GM18870 (cell line): Measurements from ENCODE around the gene LRRTM4.

ENCODE experiments used
- ATAC-seq: cut with Tn5 transposase; IDR thresholded peaks from one replicate; pipeline ENCODE4 v1.9.1; 2021; ENCODE audit warnings: moderate library complexity; ENCODE audit not compliant: unreplicated experiment

The LRRTM4 gene

DNA sequence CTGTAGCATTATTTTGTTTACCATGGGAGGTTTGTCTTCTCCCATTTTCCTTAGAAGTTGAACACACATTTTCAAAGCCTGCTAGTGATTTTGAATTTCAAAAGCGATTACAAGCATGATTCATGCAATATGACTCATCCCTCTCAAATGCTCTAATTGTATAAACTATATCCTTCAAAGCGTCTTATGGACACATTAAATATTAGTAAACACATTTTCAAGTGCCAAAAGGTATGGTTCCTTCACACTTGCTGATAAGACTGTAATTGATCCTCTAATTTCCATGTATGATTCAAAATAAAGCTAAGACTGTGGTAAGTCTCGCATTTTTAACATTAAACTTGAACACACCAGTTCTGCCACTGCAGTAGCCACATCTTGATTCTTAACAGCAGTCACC lies 512.9 kb downstream of the LRRTM4 start:
- no peak for ATAC-seq

DNA sequence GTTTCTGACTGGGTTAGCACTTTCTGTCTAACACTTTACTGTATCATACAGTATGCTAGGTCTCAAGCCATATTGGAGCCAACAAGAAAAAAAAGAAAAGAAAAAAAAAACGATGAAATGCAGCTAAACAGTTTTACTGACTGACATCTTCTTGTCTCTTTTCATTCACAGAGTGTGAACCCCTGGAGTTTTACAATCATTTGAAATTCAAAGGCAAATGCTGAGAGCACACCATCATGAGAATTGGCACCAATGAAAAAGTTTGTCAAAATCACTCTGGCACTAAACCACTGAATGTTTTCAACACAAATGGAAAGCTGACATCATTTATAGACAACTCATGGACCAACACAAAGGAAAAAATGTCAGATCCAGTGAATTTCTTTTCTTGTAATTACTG lies 513.3 kb downstream of the LRRTM4 start:
- ATAC-seq = no peak

DNA sequence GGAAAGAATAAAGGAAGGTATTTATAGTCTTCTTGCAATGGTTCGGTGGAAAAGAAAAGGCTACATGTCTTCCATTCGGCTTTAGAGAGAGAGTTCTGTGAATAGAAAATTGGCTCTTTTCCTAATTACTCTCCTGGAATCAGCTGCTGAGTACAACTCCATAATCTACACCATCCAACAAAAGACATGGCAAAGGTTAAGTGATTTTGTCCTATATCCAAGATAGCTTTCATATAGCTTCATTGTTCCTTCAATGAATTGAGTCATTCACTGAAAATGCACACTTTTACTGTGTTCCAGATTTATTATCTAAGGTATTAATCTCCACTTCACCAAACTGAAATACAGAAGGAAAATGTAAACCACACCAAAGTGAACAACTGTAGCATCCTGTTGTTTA lies 514.5 kb downstream of the LRRTM4 start:
- no peak for ATAC-seq

DNA sequence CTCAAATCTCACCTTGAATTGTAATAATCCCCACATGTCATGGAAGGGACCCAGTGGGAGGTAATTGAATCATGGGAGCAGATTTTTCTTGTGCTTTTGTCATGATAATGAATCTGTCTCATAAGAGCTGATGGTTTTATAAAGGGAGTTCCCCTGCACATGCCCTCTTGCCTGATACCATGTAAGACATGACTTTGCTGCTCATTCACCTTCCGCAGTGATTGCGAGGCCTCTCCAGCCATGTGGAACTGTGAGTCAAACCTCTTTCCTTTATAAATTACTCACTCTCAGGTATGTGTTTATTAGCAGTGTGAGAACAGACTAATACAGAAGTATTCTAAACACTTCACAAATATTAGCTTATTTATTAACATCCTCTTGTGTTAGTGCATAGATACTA lies 516.7 kb downstream of the LRRTM4 start:
- no peak for ATAC-seq

DNA sequence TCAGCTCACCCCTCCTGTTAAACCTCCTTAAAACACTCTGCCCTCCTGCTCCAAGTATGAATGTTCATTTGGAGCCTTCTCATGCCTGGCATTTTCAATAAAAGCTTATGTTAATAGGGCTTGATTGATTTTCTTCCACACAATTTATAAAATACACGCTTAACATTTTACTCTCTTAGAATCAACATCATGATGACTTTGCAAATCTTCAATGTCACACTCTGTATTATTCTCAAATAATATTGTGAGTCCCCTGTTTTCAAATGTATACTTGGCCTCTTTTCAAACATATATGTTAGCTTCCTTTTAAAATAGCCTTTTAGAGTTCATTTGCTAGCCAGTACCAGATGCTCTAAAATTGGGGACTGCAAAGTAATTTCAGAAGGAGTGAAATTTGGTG lies 520.3 kb downstream of the LRRTM4 start:
- no peak for ATAC-seq

DNA sequence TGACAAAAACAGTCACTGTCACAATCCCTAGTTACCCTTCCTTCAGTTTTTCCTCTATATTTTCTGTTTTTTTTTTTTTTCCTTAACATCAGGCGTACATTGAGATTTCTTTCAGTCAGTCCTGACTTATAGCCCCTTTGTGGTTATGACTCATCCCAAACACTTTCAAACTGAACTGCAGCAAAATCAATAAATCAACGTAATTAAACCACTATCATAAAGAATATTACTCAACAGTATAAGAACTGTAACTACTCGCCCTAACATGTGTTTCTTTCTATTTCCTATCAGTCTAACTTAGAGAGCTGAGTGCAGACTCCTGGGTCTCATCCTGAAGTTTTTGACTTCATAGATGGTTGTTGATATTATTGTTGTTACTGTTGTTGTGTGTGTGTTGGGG lies 523.5 kb downstream of the LRRTM4 start:
- no peak for ATAC-seq

DNA sequence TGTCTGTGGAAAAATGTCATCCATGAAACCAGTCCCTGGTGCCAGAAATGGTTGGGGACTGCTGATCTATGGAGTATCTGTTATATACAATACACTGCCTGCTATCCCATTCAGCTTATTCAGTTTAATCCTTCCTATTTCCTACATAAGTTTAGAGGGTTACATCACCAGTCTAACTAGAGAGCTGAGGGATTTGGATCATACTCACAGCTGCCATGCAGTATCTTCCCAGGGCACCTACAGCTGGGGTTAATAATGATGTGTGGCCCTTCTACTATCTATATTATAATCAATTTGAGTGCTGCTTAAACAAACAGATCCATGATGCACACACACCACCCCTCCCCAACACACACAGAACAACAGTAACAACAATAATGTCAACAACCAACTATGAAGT lies 524.0 kb downstream of the LRRTM4 start:
- ATAC-seq = no peak

DNA sequence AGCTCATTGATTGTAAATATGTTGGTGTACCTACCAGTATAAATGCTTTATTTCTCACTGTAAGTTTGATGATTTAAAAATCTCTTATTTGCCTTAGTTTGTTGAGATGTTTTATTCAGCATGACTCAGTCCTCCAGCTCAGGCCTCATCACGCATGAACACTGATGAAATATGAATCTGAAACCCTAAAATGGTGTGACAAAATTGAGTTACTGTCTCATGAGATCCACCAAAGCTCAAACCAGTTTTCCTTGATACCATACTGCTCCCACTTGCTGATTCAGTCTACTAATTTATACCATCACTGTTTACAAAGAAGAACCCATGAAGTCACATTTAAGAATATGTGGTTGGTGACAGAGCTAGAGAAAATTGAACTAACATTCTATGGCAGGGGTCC lies 524.9 kb downstream of the LRRTM4 start:
- no peak for ATAC-seq

DNA sequence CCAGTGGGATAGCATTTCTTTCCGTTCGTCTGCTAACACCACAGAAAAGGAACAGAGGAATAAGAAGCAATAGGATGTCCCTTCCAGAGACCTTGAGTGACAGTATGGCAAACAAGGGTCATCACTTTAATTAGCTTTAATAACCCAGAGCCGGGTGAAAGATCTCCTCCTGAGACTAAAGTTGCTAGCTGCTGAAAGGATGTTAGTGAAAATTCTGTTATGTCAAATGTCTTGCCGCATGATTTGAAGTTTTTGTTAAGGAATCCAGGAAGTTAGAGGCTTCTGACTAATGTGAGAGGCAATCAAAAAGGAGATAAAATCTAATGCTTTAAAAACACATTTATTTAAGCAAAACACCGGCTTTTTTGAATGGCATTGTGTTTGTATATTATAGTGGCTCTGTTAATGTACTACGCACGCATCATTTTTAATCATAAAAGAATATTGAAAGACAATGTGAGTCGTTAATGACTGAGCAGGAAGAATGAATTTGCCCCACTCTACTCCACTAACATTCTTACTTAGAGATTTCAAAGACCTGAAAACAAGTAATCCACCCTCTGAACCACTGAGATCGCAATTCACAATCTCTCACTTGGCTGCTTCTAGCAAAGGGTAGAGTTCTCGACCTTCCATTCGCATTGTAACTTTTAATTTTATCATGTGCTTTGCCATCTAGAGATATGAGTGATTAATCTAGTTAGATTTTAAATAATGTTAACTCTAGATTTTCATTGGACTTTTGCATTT lies 536.6 kb downstream of the LRRTM4 start:
- ATAC-seq = no peak

DNA sequence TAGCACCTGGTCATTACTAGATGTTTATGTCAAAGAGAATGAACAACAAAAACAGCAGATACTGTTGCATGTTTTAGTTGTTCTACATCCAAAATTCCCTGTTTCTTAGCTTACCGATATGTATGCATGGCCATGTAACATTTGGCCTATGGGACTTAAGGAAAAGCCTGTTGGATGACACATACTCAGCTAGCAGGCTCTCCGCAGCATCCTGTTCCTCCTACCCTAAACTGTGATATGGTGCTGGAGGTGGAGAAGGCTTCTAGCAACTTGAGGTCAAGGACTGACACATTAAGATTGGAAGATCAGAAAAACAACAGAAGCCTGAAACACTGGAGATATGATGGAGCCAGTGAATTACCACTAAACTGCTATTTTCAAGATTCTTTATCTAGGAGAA lies 537.8 kb downstream of the LRRTM4 start:
- no peak for ATAC-seq

DNA sequence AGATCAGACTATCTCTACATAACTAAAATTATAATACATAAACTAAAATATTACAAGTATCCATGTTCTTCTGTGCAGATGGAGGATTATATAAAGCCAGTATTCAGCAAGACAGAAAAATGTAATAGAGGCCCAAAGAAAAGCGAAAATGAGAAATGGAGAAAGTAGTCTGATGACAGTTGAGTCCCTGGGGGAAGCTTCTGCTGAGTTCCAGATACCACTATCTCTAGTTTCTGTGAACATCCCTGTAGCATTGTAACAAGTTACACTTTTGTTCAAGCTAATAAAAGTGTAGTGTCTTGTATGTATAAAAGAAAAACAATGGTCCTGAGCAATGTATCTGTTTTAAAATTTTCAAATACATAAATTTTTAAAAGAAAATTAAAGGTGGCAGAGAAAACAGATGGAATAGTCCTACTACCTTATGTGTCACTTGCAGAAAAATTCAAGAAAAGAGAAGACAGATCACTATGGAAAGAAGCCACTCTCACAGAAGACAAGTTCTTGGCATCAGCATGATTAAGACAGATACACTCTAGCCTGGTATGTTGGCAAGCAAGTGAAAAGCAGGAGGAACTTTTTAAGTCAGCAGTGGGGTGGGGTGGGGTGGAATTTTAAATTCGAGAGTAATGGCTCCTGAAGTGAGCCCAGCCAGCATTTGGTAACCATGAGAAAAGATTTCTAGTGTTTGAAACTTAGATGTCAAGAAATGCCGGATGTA lies 541.9 kb downstream of the LRRTM4 start:
- ATAC-seq = no peak

DNA sequence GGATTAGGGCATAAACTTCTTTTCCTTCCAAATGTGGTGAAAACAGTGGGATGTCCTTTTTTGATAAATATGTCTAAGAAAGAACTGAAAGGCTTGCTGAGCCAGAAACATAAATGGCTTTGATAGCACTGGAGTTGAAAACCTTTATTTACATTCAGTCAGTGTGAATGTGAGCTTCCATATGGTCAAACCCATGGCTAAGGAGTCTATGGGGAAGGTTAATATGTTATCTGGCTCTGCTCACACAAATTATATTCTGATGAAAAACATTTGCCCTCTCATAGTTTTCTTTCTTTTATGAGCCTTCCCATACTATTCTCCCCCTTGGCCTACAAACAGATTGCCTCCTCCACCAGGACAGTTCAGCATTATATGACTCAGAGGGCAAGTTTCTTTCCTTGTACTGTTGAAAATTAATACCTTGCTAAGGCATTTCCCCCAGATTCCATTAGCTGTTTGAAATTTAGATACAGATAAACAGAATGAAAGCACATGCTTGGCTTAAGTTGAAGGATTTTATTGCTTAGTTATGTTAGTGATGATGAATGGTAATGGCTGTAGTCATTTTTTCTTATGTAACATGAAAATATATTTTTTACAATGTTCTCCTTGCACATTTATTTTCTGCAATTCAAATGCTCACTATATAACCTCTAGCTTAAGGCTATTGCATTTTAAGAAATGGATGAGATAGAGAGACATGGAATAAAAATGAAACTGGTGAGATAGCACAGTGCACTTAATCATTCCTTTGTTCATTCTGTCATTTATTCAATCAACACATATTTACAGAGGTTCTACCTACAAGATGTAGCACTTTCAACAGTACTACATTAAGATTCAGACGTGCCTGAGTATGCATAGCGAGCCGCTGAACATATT lies 544.1 kb downstream of the LRRTM4 start:
- no peak for ATAC-seq

DNA sequence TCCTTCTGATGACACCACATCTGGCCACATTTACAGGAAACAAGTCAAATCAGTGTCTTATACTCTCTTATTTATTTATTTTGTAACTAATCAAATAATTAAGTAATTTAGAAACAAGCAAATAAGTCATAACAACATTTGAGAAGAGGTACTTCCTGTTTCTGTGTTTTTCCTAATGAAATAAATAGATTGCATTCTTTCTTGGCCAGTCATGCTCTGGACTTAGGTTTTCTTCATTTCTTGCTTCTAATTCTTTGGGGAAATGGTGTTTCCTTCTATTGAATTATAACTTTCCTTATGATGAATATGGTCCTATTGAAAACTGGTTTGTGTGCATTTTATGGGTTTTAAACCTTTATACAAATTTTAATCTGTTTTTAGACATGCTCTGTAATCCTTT lies 546.4 kb downstream of the LRRTM4 start:
- no peak for ATAC-seq

DNA sequence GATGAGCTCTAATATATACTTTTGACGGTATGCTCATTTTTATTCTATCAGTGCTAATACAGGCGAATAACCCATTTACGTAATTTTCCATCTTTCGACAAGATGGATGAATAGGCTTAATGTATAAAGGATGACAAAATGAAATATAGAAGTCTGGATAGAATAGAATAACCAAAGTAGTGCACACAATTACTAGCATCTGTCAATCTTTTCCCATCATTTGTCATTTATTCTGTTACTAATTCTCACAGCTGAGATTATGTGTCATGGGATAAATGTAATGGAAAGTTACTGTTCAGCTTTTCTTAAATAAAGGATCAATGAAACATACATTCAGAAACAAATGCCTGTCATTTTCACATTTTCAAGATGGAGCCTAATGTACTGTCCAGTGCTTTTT lies 548.6 kb downstream of the LRRTM4 start:
- no peak for ATAC-seq

DNA sequence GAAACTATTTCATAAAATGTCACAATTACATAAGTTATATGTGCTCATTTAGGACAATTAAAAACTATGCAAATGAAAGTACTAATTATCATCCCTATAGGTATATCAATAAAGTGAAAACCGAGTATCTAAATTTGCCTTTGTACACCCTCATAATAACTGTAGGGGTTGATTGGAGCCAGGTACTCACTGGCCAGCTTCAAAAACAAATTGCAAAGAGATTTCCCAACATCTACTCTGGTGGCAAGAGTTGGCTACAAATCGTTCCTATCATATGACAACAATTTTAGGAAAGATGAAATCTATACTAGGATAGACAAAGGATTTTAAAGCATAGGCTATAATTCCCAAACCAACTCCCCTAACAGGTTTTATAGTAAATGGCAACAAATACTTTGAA lies 556.4 kb downstream of the LRRTM4 start:
- no peak for ATAC-seq

DNA sequence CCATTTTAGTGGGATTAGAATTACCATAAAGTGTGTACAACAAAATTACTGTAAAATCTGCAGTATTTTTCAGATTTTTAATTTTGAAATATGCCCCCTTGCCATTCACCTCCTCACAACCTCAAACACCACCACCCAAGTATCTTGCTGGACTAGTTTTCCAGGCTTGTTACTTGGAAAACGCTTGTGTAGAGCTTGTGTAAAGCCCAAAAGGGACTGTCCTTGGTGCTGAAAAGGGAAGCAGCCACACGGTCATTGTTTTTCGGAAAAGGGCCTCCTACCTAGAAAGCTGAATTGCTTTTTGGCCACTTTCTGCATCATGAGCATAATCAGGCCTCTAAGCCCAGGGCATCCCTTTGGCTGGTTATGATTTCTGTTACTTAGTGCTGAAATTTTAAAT lies 563.4 kb downstream of the LRRTM4 start:
- ATAC-seq = no peak

DNA sequence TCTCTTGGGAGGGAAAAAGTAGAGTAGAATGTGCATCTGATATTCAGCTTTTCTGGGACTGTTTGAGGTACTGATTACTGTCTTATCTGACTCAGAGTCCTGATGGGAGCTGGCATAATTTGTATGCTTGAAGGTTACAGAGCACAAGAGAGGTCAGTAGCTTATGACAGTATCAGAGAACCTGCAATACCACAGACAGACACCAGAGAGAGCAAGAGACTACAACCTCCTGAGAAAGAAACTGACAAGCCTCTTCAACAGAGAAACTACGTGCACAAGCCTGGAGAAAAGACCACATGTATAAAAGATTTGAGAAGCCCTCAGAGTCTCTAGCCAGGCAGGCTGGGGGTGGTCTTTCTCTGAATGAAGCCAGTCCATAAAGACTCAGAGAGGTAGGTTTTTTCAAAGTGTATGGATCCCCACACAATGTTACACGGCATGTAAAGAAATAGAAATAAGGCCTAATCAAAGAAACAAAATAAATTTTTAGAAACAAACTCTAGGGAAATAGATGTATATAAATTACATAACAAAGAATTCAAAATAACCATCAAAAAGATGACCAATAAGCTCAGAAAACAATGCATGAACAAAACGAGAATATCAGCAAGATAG lies 568.3 kb downstream of the LRRTM4 start:
- peak; percentile 89 for ATAC-seq

DNA sequence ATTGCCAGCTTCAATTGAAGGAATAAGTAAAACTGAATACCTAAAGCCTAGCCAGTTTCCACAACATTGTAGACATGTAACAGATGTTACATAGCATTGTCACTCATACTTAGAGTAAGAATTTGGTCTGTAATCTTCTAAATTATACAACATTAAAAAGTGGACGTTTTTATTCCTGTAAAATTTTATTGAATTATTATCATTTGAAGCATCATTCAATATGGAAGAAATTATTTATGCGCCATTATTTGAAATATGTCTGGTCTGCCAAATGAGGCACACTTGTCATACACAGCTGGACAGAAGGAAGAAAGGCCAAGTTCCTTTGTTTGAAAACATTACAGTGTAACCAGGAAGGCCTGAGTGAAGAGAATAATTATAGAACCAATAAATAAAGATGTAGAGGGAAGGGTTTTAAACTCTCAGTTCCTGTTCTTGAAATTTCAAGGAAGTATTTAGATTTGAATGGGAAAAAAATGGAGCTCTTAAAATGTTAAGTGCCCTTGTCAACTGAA lies 575.5 kb downstream of the LRRTM4 start:
- ATAC-seq = no peak

DNA sequence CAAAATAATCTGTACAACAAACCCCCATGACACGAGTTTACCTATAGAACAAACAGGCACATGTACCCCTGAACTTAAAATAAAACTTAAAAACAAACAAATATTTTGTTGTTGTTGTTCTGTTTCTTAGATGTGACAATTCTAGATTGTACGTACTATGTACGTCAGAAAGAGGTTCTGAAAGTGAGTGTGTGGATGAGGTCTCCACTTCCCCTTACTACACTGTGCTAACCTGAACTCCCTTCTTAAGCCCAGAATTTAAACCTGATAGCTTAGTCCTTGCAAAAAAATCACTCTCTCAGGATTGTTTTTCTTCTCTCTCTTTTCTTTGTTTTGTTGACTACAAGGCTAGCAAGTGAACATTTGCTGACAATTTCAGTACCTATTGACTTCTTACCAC lies 581.6 kb downstream of the LRRTM4 start:
- no peak for ATAC-seq

DNA sequence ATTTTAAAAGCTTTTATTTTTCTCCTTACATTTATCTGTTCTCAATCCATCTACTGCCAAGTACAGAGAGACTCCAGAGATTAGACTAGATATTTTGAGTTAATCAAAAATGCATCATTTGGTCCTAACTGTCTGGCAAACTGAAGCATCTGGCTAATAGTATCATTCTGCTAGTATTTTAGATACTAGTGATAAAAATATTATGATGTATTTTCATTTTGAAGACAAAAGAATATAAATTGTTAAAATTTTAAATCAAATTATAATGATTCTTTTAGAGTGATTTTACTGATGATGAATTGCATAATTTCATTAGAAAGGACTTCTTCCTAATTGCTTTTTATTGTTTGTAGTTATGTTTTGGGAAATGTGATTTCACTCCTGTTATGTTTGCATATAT lies 584.0 kb downstream of the LRRTM4 start:
- ATAC-seq = no peak

DNA sequence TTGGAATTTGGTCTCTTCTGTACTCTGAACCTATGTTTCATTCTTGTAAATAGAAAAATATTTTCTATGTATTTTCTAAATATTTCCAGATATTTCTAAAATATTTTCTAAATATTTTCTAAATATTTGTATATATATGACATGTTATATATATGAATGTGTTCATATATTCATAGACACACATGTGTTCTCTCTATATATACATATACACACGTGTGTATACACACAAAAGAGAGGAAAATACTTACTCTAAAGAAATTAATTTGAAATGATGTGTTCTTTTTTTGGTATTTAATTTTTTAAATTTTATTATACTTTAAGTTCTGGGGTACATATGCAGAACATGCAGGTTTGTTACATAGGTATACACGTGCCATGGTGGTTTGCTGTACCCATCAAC lies 589.6 kb downstream of the LRRTM4 start:
- ATAC-seq = no peak
